HG02943 (cell line): ENCODE data around the gene RPLP1.

ENCODE experiments used
- ATAC-seq: cut with Tn5 transposase; IDR thresholded peaks from one replicate; pipeline ENCODE4 v1.9.1; 2021; ENCODE audit warnings: mild to moderate bottlenecking, low read depth, moderate library complexity; ENCODE audit not compliant: unreplicated experiment

The RPLP1 gene

DNA sequence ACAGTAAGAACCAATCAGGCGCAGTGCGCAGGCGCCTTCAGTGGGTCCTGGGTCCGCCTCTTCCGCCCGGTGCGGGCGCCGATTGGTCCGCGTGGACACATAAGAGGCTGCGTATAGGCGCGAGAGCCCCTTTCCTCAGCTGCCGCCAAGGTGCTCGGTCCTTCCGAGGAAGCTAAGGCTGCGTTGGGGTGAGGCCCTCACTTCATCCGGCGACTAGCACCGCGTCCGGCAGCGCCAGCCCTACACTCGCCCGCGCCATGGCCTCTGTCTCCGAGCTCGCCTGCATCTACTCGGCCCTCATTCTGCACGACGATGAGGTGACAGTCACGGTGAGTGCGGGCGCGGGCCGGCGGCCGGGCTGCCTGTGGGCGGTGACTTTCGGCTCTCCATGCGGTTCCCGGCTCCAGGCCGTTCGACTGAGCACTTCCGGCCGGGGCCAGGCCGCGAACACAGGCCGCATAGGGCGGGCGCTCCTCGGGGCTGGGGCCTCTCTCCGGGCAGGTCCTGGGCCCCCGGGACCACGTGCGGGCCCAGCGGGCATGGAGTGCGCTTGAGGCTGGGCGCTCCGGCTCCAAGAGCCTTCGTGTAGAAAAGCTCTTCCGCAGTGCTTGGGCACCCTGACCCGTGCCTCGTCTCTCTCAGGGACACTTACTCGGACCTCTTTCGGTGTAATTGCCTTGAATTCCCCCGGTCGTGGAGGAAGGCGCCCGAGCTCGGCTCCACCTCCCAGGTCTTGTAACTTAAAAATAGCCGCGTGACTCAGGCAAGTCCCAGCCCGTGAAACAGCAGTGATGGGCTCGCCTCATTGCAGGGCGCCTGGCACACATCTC, at the start of gene RPLP1:
Gene RPLP1 (plus strand): TSS at position 127 of the 830 bp plus-strand sequence. CDS start 131 bp downstream, at position 258.
- peak; percentile 84 for ATAC-seq

DNA sequence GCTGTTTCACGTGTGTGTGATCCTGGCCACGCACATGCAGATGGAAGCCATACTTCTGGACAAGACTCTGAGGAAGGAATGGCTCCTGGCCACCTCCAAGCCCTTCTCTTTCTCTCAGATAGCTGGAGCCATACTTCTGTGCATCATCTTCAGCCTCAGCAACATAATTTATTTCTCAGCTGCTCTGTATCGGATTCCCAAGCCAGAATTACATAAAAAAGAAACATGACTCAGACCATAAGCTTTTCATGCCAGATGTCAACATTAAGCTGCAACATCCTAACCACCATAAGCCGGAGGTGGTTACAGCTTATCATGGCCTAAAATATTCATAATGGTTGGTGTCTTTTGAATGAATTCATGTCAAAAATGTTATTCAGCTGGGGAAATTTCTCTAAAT, 49.0 kb upstream of the RPLP1 start:
- no peak for ATAC-seq

- ATAC-seq: no peak
Measured at GRCh38 chr15:69405110-69405509, 47.5 kb upstream of the RPLP1 start.

DNA sequence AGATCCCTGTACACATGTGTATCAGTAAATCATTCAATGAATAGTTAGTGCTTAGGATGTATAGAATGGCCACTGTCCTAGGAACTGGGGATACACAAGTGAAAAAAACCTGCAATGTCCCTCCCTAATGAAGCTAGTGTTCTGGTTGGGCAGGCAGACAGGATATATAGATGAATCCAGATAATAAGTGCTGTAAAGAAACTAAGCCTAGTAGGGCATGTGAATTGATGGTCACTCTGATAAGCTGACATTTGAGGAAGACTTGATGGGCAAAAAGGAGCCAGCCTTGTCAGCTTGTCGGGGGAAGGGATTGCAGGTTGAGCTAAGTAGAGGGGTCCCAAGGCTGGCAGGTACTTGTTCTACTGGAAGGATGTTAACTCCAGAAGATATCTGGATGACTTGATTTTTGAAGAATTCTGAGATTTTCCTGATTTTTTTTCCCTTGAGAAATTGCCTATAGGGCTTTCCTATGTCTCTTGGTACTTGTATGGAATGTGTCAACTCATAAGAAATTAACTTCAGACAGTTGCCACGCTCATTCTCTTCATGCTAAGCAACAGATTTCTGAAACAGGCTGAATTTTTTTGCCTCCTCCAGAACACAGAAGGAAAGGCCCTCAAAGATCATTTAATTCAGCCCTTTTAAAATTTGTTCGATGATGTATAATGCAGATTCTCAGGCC, 44.8 kb upstream of the RPLP1 start:
- ATAC-seq: no peak

- no peak for ATAC-seq
Measured at GRCh38 chr15:69408841-69409240, 43.8 kb upstream of the RPLP1 start.

- no peak for ATAC-seq
Measured at GRCh38 chr15:69410248-69410874, 42.3 kb upstream of the RPLP1 start.

DNA sequence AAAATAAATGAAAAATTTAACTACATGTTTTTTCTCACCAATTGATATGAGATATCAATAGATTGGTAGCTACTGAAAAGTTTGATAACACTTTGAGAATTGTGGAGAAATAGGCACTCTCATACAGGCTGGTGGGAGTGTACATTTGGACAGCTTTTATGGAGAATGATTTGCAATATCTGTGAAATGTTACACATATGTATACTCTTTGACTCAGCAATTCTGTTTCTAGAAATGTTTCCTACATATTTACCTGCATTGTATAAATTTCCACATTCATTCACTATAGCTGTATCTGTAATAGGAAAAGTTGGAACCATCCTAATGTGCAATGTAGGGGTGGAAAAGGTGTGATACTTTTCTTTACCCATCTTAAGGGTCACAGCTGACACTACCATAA, 40.3 kb upstream of the RPLP1 start:
- ATAC-seq: no peak

DNA sequence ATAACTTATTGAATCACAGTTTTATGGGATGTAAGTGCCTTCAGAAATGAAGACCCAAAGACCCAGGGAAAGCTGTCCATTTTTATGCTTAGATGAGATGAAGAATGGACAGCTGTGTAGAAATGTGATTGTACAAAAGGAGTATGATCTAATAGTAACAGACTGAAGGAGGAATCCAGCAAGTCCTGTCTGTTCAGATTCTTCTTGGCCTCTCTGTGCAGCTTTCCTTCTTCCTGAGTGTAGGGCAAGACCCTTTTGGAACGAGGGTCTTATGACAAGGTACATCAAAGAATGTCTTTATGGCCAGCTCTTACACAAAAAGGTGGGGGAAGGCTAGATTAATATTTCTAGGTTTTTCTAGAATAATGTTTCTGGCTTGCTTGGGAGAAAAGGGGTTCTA, 39.9 kb upstream of the RPLP1 start:
- no peak for ATAC-seq

GRCh38 chr15:69413822-69414700, 38.6 kb upstream of the RPLP1 start, which contains the start of gene KIF23:
Gene KIF23, plus strand, starts transcription at chr15:69414349. Its CDS starts 117 bp downstream, at chr15:69414466.
- ATAC-seq: peak; percentile 85

DNA sequence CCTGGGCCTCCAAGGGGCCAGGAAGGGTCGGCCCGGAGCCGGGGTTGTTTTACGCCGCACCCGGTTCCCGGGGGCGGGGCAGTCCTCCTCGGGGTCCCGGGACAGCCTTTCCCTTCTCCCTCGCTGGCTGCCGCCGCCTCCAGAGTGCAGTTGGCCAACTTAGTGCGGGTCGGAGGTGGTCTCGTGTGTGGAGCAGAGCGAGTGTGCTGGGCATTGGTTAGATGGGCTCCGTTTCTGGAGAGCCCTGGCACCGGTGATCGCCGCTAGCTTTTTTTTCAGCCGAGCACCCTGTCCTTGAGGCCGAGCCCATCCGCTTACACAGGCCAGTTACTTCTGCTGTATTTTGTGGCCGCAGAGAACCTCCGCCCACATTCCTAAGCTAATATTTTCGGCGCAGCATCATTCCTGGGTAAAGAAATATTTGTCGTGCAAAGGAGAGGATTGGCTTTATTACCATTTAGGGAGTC, 37.9 kb upstream of the RPLP1 start:
- no peak for ATAC-seq

- no peak for ATAC-seq
Measured at GRCh38 chr15:69415381-69415780, 37.2 kb upstream of the RPLP1 start.

DNA sequence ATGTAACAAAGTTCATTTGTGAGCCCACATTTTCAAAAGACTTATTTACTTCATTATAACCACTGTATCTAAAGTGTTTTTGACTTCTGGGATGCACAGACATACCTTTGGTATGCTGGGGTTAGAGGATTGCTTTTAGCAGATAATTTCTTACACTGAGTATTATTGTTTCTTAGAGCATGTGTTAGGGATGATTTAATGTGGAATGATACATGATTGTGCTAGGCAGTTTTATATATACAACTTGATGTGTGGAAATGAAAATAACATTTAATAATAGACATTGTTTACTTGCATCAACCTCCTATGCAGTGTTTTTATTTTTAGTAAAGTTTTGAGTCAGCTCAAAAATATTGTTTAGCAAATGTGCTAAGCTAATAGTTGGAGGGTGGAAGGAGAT, 35.0 kb upstream of the RPLP1 start:
- ATAC-seq: no peak

- no peak for ATAC-seq
Measured at GRCh38 chr15:69421498-69421897, 31.1 kb upstream of the RPLP1 start.

DNA sequence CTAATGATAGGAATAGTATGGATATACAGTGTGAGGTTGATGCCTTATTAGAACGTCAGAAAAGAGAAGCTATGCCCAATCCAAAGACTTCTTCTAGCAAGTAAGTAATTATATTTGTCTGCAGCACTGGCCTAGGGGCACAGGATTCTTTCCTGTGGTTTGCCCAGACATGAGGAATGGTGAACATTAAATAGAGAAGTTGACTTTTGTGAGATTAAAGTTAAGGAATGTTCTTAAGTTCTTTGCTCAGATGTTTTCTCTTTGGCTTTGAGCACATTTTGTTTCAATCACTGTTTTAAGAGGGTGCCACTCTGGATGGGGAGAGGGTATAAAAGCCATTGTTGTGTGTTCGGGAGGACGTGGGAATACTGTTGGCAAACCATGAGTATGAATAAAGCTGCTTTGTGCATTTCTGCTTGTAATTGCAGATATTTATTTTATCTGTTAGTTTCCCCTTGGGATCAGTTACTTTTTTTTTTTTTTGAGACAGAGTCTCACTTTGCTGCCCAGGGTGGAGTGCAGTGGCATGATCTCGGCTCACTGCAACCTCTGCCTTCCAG, 30.2 kb upstream of the RPLP1 start:
- no peak for ATAC-seq

DNA sequence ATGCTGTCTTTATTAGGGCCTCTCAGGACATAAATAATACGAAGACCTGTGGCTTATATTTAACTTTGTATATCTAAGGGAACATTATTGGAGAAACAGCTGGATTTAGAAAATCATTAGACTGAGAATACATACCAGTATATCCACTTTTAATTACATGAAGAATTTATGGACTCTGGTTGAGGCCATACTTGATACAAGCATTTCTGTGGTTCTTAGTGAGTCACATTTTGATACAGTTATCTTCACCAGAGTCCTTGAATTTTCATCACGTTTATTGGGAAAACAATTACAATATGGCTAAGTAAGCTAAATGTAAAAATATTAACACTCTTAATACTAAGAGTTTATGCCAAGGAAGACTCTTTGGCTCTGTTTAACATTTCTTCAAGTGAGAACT, 28.6 kb upstream of the RPLP1 start:
- no peak for ATAC-seq

GRCh38 chr15:69424748-69425413, 27.7 kb upstream of the RPLP1 start:
- no peak for ATAC-seq

DNA sequence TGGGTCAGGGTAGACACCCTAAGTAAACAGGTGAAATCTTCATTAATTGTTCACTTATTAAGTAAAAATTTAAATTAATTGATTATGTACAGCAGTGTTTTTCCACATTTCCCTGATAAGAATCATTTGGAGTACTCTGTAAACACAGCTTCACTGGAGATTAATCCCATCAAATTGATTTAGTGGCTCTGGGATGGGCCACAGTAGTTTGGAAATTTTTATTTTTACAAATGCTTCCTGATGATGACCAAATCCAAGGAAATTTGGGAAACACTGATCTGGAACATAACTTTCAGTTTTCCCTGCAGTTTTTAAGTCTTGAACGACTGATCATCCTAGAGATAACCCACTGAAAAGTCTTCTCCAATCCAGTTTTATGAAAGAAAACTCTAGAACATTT, 18.8 kb upstream of the RPLP1 start:
- no peak for ATAC-seq

GRCh38 chr15:69434238-69434637, 18.4 kb upstream of the RPLP1 start:
- ATAC-seq: no peak

GRCh38 chr15:69434679-69435078, 17.9 kb upstream of the RPLP1 start:
- no peak for ATAC-seq
